GM21447 (cell line): ENCODE data around the gene ADH4.
"Not testable (repeated sequence)": the region's sequence is repeated elsewhere in the genome, so short reads cannot be mapped to it uniquely, and the experiment has no call there.

ENCODE experiments used
- ATAC-seq: cut with Tn5 transposase; IDR thresholded peaks from one replicate; pipeline ENCODE4 v1.9.1; 2021; ENCODE audit not compliant: unreplicated experiment

Gene ADH4

GRCh38 chr4:99084595-99084994 lies 59.5 kb downstream of the ADH4 start:
- ATAC-seq, result no peak

- no peak for ATAC-seq
Measured at GRCh38 chr4:99082192-99082591, 61.9 kb downstream of the ADH4 start.

GRCh38 chr4:99080869-99081268 lies 63.2 kb downstream of the ADH4 start:
- ATAC-seq, result not testable (repeated sequence)

- no peak for ATAC-seq
Measured at GRCh38 chr4:99079625-99080295, 64.3 kb downstream of the ADH4 start.

GRCh38 chr4:99078931-99079624 lies 65.0 kb downstream of the ADH4 start:
- no peak for ATAC-seq

- no peak for ATAC-seq
Measured at GRCh38 chr4:99078336-99078735, 65.8 kb downstream of the ADH4 start.

- ATAC-seq, result no peak
Measured at GRCh38 chr4:99077177-99077576, 66.9 kb downstream of the ADH4 start.

- ATAC-seq, result no peak
Measured at GRCh38 chr4:99076292-99076976, 67.7 kb downstream of the ADH4 start.

GRCh38 chr4:99074816-99075215 lies 69.3 kb downstream of the ADH4 start:
- no peak for ATAC-seq
